Brain pericyte (primary cell): ENCODE data around the gene NR6A1.
A peak's percentile ranks its signal among the peaks of the same experiment; 100 is the strongest.
"Not testable (repeated sequence)": the region's sequence is repeated elsewhere in the genome, so short reads cannot be mapped to it uniquely, and the experiment has no call there.

Experiments
- DNase-seq: peaks from one replicate; pipeline ENCODE4 v3.0.0-alpha.2; 2012; ENCODE audit warnings: low read depth, low spot score

NR6A1 gene

GRCh38 chr9:124776954-124777648 is 6.0 kb upstream of the NR6A1 start, which contains the start of gene OLFML2A:
OLFML2A (plus strand) TSS chr9:124777133; CDS start chr9:124777271, 138 bp downstream.
- no peak for DNase-seq

- DNase-seq, result no peak
Observed at GRCh38 chr9:124776618-124776953, 5.5 kb upstream of the NR6A1 start.

GRCh38 chr9:124774129-124774978 is 3.2 kb upstream of the NR6A1 start:
- peak; percentile 50 for DNase-seq

- no peak for DNase-seq
Observed at GRCh38 chr9:124773473-124774128, 2.5 kb upstream of the NR6A1 start.

- not testable (repeated sequence) for DNase-seq
Observed at GRCh38 chr9:124772877-124773276, 1.8 kb upstream of the NR6A1 start.

GRCh38 chr9:124771867-124772679 is 962 bp upstream of the NR6A1 start:
- no peak for DNase-seq

- DNase-seq, result no peak
Observed at GRCh38 chr9:124770359-124771020, 621 bp downstream of the NR6A1 start.

GRCh38 chr9:124769549-124770358 is 1.4 kb downstream of the NR6A1 start:
- DNase-seq, result no peak

- DNase-seq, result no peak
Observed at GRCh38 chr9:124768750-124769548, 2.2 kb downstream of the NR6A1 start.

- DNase-seq, result no peak
Observed at GRCh38 chr9:124768334-124768733, 2.8 kb downstream of the NR6A1 start.

- DNase-seq, result no peak
Observed at GRCh38 chr9:124767821-124768220, 3.3 kb downstream of the NR6A1 start.

- DNase-seq, result no peak
Observed at GRCh38 chr9:124766815-124767554, 4.1 kb downstream of the NR6A1 start.

- DNase-seq, result no peak
Observed at GRCh38 chr9:124766326-124766725, 4.8 kb downstream of the NR6A1 start.

GRCh38 chr9:124765439-124765835 is 5.7 kb downstream of the NR6A1 start:
- DNase-seq, result no peak

- no peak for DNase-seq
Observed at GRCh38 chr9:124764774-124765438, 6.2 kb downstream of the NR6A1 start.

- no peak for DNase-seq
Observed at GRCh38 chr9:124762633-124763032, 8.5 kb downstream of the NR6A1 start.

- no peak for DNase-seq
Observed at GRCh38 chr9:124761710-124762109, 9.4 kb downstream of the NR6A1 start.

GRCh38 chr9:124761196-124761595 is 9.9 kb downstream of the NR6A1 start:
- DNase-seq, result no peak
